ENCODE measurements around the gene CDCA4. TPM values are rescaled to one million over a fixed set of nuclear protein-coding genes. Genes with fewer than 3 reads are reported as not detected.

The CDCA4 gene
- total and polyA plus RNA-seq, 2 experiments from 2014 or later: 34.5 to 47.7 TPM

DNA sequence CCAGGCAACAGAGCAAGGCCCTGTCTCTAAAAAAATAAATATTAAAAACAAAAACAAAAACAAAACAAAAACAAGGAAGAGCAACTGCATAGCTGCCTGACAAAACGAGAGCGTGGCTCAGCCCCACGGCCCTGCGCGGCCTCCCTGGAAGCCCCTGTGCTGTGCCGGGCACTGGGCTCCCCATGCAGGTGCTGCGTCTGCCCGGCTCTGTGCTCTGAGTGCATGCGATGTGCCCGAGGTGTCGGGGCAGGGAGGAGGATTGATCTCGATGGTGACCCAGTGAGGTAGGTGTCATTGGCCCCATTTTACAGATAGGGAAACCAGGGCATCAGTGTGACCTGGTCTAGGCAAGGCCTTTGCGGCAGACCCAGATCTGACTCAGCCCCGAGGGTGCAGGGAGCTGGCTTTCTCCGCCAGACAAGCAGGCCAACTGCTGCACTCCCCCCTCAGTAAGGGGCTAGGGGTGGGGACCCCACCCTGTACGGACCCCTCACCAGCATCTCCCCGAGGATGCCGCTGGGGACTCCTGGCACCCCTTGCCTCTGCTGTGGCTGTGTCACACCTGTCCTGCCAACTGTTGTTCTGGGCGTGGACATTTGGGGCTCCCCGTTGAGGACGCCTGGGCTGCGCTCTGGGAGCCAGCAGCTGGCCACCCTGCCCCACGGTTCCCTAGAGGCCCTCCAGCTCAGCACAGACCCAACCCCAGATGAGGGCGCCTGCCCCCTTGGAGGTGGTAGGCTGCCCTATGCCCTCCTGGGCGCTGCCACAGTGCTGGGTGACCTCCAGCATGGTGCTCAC is 29.1 kb upstream of the CDCA4 start:
- no peaks in the 10 kb centered on the region for H3K9me3 ChIP-seq (ENCODE audit: low read depth)
- TF ChIP-seq, protein P1, sequence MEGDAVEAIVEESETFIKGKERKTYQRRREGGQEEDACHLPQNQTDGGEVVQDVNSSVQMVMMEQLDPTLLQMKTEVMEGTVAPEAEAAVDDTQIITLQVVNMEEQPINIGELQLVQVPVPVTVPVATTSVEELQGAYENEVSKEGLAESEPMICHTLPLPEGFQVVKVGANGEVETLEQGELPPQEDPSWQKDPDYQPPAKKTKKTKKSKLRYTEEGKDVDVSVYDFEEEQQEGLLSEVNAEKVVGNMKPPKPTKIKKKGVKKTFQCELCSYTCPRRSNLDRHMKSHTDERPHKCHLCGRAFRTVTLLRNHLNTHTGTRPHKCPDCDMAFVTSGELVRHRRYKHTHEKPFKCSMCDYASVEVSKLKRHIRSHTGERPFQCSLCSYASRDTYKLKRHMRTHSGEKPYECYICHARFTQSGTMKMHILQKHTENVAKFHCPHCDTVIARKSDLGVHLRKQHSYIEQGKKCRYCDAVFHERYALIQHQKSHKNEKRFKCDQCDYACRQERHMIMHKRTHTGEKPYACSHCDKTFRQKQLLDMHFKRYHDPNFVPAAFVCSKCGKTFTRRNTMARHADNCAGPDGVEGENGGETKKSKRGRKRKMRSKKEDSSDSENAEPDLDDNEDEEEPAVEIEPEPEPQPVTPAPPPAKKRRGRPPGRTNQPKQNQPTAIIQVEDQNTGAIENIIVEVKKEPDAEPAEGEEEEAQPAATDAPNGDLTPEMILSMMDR (IDR thresholded peaks at IDR 0.05; ENCODE audit: low read depth, low read length): no peak
- H3K36me3 ChIP-seq: no peaks in the 10 kb centered on the region
- H3K4me3 ChIP-seq: no peak overlapping the region
- no peak overlapping the region for H3K27ac ChIP-seq
- no peak for DNase-seq (ENCODE audit: low read depth in 1 of 2, low spot score in 1 of 2)
- H3K4me1 ChIP-seq (ENCODE audit: low read depth): no peaks in the 10 kb centered on the region
- peaks cover 5% of the 10 kb centered on the region for H3K27me3 ChIP-seq

DNA sequence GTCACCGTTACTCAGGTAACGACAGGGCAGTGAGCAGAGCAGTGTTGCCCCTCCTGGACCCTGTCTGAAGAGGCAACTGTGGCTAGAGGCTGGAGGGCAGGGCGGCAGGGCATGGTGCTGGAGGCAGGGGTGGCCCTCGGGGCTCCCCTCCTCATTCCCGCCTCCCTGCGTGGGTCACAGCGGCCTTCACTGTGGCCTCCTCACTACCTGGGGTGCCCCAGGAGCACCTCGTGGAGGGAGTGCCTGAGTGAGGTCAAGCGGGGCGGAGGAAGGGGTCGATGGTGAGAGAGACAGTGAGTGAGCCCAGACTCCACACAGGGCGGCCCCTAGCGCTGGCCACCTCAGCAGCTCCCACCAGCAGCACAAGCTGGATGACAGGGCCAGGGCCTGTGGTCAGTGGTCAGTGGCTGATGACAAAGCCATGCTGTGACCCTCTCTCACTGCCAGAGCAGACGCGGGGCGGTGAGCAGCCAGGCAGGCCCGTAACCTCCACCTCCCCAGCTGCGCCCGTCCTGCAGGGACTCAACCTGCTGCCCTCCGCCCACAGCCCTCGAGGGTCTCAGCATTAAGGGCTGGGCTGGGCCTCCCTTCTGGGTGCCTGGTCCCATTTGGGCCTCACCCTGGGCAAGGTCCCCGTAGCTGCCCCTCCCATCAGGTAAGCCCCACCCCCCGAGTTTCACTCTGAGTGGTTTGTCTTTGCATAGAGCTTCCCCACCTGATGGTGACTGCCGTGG is 26.6 kb upstream of the CDCA4 start:
- Histone ChIP-seq H3K4me1 (ENCODE audit: low read depth) (no peaks in the 10 kb centered on the region), H3K4me3 (no peak overlapping the region), H3K27ac (no peak overlapping the region), H3K27me3 (peaks cover 6% of the 10 kb centered on the region), H3K9me3 (ENCODE audit: low read depth) (no peaks in the 10 kb centered on the region), H3K36me3 (no peaks in the 10 kb centered on the region)
- no peak for DNase-seq (ENCODE audit: low read depth in 1 of 2, low spot score in 1 of 2)
- TF ChIP-seq, protein P1 (IDR thresholded peaks at IDR 0.05; ENCODE audit: low read depth, low read length): no peak

DNA sequence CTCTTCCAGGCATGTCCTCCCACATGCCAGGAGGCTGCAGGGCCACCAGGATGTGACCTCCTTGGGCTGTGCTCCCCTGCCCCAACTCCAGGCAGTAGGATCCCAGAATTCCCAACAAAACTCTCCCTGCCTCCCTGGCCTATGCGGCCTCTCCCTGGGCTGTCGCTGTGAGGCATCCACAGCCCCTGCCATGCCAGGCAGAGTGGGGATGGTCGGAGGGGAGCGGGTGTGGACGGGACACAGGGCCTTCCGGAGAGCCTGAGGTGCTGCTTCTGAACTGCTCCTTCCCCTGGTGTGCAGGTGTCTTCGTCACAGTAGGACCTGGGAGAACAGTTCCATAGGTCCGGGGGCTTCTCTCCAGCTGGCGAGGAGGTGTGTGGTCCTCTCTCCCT is 26.0 kb upstream of the CDCA4 start:
- no peak for DNase-seq (ENCODE audit: low read depth in 1 of 2, low spot score in 1 of 2)
- TF ChIP-seq, protein P1 (IDR thresholded peaks at IDR 0.05; ENCODE audit: low read depth, low read length): no peak
- Histone ChIP-seq H3K4me1 (ENCODE audit: low read depth) (no peaks in the 10 kb centered on the region), H3K27ac (no peak overlapping the region), H3K36me3 (no peaks in the 10 kb centered on the region), H3K4me3 (no peak overlapping the region), H3K9me3 (ENCODE audit: low read depth) (no peaks in the 10 kb centered on the region), H3K27me3 (peaks cover 6% of the 10 kb centered on the region)

DNA sequence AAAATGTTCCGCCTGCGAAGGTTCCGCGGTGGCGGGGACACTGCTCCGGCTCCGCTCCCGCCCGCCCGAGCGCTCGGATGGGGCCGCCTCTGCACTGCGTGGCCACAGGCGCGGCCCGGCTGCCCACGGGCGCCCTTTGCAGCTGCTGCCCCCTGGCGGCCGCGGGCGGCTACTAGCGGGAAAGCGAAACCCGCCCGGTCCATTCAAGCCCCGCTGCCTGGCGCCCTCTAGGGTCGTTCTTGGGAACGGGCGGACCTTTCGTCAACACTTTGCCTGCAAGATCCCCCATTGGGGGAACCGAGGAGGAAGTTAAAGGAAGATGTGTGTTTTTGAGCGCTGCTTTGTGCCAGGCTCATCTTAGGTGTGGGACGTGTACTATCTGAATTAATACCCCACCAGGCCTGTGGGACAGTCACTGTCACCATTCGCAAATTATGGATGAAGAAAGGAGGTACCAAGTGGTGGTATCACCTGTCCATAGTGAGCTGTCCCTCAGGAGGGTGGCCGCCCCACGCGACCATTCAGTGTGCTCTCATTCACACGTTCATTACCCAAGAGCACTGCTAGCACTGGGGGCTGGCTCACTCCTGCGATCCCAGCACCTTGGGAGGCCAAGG is 24.9 kb upstream of the CDCA4 start:
- Histone ChIP-seq H3K4me1 (ENCODE audit: low read depth) (no peaks in the 10 kb centered on the region), H3K27me3 (peaks cover 6% of the 10 kb centered on the region), H3K9me3 (ENCODE audit: low read depth) (no peaks in the 10 kb centered on the region), H3K4me3 (no peak overlapping the region), H3K27ac (no peak overlapping the region), H3K36me3 (no peaks in the 10 kb centered on the region)
- DNase-seq (ENCODE audit: low read depth in 1 of 2, low spot score in 1 of 2): peak; percentile 87 to 93
- TF ChIP-seq, protein P1 (IDR thresholded peaks at IDR 0.05; ENCODE audit: low read depth, low read length): peak; percentile 99

DNA sequence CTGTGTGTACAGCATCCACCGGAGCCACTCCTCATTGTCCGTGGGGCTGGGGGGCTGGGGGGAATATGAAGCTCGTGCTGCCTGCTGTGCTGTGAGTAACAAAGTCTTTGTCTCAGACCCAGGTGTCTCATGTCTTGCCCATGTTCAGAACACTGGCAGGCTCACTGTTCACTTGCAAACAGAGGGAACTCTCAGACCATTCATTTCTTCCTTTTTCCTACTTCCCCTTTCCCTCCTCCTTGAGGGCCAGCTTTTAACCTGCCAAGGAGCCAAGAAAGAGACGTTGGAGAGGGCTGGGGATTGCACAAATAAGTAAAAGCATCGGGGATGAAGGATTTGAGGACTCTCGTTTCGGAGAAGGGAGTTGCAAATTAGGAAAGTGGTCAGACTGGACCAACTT is 22.8 kb upstream of the CDCA4 start:
- Histone ChIP-seq H3K4me1 (ENCODE audit: low read depth) (peaks cover 10% of the 10 kb centered on the region), H3K9me3 (ENCODE audit: low read depth) (no peaks in the 10 kb centered on the region), H3K27ac (no peak overlapping the region), H3K36me3 (no peaks in the 10 kb centered on the region), H3K4me3 (no peak overlapping the region), H3K27me3 (peaks cover 3% of the 10 kb centered on the region)
- no peak for DNase-seq (ENCODE audit: low read depth in 1 of 2, low spot score in 1 of 2)
- TF ChIP-seq, protein P1 (IDR thresholded peaks at IDR 0.05; ENCODE audit: low read depth, low read length): no peak

All from cardiac muscle cell (in vitro differentiated cells and primary cell).